Measurements from ENCODE around the gene TTC34.
A peak's percentile ranks its signal among the peaks of the same experiment; 100 is the strongest.

The TTC34 gene

DNA sequence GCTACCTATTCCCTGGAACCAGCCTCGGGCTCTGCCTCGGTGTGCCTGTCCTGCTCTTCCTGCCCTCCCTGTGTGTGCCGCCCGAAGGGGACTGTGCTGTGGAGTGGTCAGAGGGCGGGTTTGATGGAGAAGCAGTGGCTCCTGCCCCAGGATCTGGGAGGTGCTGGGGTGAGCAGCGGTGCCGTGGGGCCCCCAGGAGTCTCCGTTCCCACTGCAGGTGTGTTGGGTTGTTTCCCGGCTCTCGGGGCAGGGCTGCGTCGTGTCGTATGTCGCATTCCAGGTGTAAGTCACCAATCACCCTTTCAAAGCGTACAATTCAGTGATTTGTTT, 32.6 kb upstream of the TTC34 start:
- no peak overlapping the region for H3K4me2 ChIP-seq (ENCODE audit: low read length, poor library complexity, severe bottlenecking)
- no peaks in the 10 kb centered on the region for H3K9me3 ChIP-seq (ENCODE audit: control insufficient read depth, low read length)
- no peak overlapping the region for H2BK15ac ChIP-seq (ENCODE audit: low read depth, poor library complexity, severe bottlenecking)
- no peak overlapping the region for H3K18ac ChIP-seq (ENCODE audit: low read depth in 1 of 2, low read length in 2 of 2)
- H3K14ac ChIP-seq (ENCODE audit: low read length in 2 of 2): no peak overlapping the region
- no peak overlapping the region for H3K4me3 ChIP-seq (ENCODE audit: insufficient read depth in 1 of 2, low read depth in 1 of 2, low read length in 2 of 2)
- no peak overlapping the region for H4K91ac ChIP-seq (ENCODE audit: low read length)
- no peak overlapping the region for H4K8ac ChIP-seq (ENCODE audit: low read length)
- H3K4me1 ChIP-seq (ENCODE audit: control insufficient read depth, insufficient read depth, low read depth, low read length): no peaks in the 10 kb centered on the region
- H2BK5ac ChIP-seq (ENCODE audit: low read depth, low read length, poor library complexity, severe bottlenecking): no peak overlapping the region
- no peaks in the 10 kb centered on the region for H3K36me3 ChIP-seq (ENCODE audit: control insufficient read depth in 1 of 2, insufficient read depth in 2 of 2, low read depth in 1 of 2, low read length in 2 of 2)
- no peak overlapping the region for H3K9ac ChIP-seq (ENCODE audit: low read length)
- H2BK120ac ChIP-seq (ENCODE audit: low read depth, low read length): no peak overlapping the region
- H3K27ac ChIP-seq (ENCODE audit: low read length, poor library complexity, severe bottlenecking): no peak overlapping the region
- no peak overlapping the region for H3K4ac ChIP-seq (ENCODE audit: low read depth in 1 of 2, low read length in 2 of 2)
- no peak overlapping the region for H2AK5ac ChIP-seq (ENCODE audit: low read length, severe bottlenecking)
- DNase-seq: no peak
- 92% methylated on average over 14 of the region's 15 CpGs for WGBS
- no peak overlapping the region for H2BK12ac ChIP-seq (ENCODE audit: low read length in 2 of 2)
- H3K79me1 ChIP-seq (replicated peaks; ENCODE audit: low read length, poor library complexity, severe bottlenecking): no peaks in the 10 kb centered on the region
- H2AFZ ChIP-seq (ENCODE audit: low read depth, low read length): no peak overlapping the region
- no peaks in the 10 kb centered on the region for H3K27me3 ChIP-seq (ENCODE audit: control insufficient read depth in 1 of 2, insufficient read depth in 1 of 2, low read length in 2 of 2)
- no peak overlapping the region for H3K23ac ChIP-seq (ENCODE audit: low read length in 2 of 2)

DNA sequence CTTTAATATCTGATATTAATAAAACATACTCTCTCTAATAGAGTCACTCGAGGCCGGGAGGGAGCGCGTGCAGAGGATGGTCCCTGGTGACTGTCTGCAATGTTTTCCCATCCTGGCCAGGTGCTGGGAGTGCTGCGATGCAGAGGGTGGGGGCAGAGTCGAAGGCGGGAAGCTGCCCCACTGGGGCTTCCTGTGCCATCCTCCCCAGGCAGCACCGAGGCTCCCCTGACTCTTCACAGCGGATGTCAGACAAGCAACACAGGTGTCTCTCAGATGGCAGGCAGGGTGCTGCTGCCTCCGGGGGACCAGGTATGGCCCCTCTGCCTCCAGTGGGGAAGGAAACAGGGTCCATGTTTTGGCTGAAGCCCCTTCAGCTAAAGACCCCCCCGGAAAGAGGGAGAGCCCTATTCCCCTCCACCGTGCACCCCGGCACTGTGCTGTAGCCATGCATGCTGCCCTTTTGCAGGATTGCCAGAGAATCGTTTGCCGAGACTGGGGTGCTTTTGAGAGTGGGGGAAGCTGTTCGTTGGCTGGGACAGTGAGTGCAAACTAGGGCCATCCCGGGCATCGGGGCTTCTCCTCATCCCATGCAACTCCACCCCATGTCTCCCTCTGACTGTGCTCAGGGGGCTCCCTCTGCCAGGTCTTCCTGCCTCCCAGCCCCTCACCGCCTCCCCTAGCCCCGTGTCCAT, 32.1 kb upstream of the TTC34 start:
- Histone ChIP-seq H3K9ac (ENCODE audit: low read length) (no peak overlapping the region), H3K36me3 (ENCODE audit: control insufficient read depth in 1 of 2, insufficient read depth in 2 of 2, low read depth in 1 of 2, low read length in 2 of 2) (no peaks in the 10 kb centered on the region), H3K18ac (ENCODE audit: low read depth in 1 of 2, low read length in 2 of 2) (no peak overlapping the region), H3K23ac (ENCODE audit: low read length in 2 of 2) (no peak overlapping the region), H2BK5ac (ENCODE audit: low read depth, low read length, poor library complexity, severe bottlenecking) (no peak overlapping the region), H3K4me2 (ENCODE audit: low read length, poor library complexity, severe bottlenecking) (no peak overlapping the region), H2AK5ac (ENCODE audit: low read length, severe bottlenecking) (no peak overlapping the region), H4K91ac (ENCODE audit: low read length) (no peak overlapping the region), H3K9me3 (ENCODE audit: control insufficient read depth, low read length) (peaks cover 2% of the 10 kb centered on the region), H3K27ac (ENCODE audit: low read length, poor library complexity, severe bottlenecking) (no peak overlapping the region), H2BK120ac (ENCODE audit: low read depth, low read length) (no peak overlapping the region), H4K8ac (ENCODE audit: low read length) (no peak overlapping the region), H3K14ac (ENCODE audit: low read length in 2 of 2) (no peak overlapping the region), H2BK15ac (ENCODE audit: low read depth, poor library complexity, severe bottlenecking) (no peak overlapping the region), H2AFZ (ENCODE audit: low read depth, low read length) (no peak overlapping the region), H3K79me1 (replicated peaks; ENCODE audit: low read length, poor library complexity, severe bottlenecking) (no peaks in the 10 kb centered on the region), H2BK12ac (ENCODE audit: low read length in 2 of 2) (no peak overlapping the region), H3K27me3 (ENCODE audit: control insufficient read depth in 1 of 2, insufficient read depth in 1 of 2, low read length in 2 of 2) (no peaks in the 10 kb centered on the region), H3K4me3 (ENCODE audit: insufficient read depth in 1 of 2, low read depth in 1 of 2, low read length in 2 of 2) (no peak overlapping the region), H3K4me1 (ENCODE audit: control insufficient read depth, insufficient read depth, low read depth, low read length) (no peaks in the 10 kb centered on the region), H3K4ac (ENCODE audit: low read depth in 1 of 2, low read length in 2 of 2) (no peak overlapping the region)
- DNase-seq: no peak
- WGBS: 83% methylated on average over 18 of the region's 20 CpGs

DNA sequence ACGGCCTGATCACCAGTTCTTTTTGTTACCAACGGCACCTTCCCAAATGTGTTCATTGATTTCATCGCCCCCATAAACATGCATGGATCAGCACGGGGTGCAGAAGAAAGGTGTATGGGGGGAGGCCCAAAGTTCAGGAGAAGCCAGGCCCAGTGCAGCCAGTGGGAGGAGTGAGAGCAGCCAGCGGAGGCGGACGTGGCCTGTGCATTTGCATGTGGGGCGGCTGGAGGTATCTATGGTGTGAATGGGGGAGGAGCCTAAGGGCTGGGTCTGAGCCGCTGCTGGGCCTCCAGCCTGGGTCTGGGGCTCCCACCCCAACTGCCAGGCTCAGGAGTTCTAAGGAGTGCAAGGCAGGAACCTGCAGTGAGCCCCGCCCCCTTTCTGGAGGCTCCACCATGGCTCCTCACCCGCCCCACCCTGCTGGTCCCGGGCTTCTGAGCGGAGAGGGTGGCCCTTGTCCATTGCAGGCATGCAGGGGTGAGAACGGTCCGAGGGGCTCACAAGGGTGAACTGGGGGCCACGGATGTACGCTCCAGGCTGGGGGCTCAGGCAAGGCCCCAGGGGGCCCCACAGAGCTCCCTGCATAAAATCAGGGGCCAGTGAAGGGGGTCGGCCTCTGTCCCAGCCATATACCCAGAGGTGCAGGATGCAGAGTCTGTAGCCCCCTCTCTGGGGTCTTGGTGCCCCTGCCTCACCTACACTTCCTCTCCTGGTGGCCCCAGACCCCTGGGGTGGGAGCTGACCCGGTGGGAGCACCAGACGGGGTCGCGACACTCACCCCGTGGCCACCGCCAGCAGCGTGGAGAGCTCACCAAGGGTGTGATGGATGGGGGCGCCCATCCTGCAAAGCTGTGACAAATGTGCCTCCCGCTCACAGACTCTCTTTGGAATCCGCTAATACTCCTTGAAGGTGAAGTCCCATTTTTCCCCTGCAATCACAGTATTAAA, 31.3 kb upstream of the TTC34 start:
- Histone ChIP-seq H2AK5ac (ENCODE audit: low read length, severe bottlenecking) (no peak overlapping the region), H3K14ac (ENCODE audit: low read length in 2 of 2) (no peak overlapping the region), H2BK15ac (ENCODE audit: low read depth, poor library complexity, severe bottlenecking) (no peak overlapping the region), H2BK5ac (ENCODE audit: low read depth, low read length, poor library complexity, severe bottlenecking) (no peak overlapping the region), H2AFZ (ENCODE audit: low read depth, low read length) (no peak overlapping the region), H3K27ac (ENCODE audit: low read length, poor library complexity, severe bottlenecking) (no peak overlapping the region), H3K4me2 (ENCODE audit: low read length, poor library complexity, severe bottlenecking) (no peak overlapping the region), H3K9ac (ENCODE audit: low read length) (no peak overlapping the region), H2BK120ac (ENCODE audit: low read depth, low read length) (no peak overlapping the region), H3K36me3 (ENCODE audit: control insufficient read depth in 1 of 2, insufficient read depth in 2 of 2, low read depth in 1 of 2, low read length in 2 of 2) (no peaks in the 10 kb centered on the region), H3K4me3 (ENCODE audit: insufficient read depth in 1 of 2, low read depth in 1 of 2, low read length in 2 of 2) (no peak overlapping the region), H3K18ac (ENCODE audit: low read depth in 1 of 2, low read length in 2 of 2) (no peak overlapping the region), H3K27me3 (ENCODE audit: control insufficient read depth in 1 of 2, insufficient read depth in 1 of 2, low read length in 2 of 2) (no peaks in the 10 kb centered on the region), H4K8ac (ENCODE audit: low read length) (no peak overlapping the region), H3K23ac (ENCODE audit: low read length in 2 of 2) (no peak overlapping the region), H2BK12ac (ENCODE audit: low read length in 2 of 2) (no peak overlapping the region), H4K91ac (ENCODE audit: low read length) (no peak overlapping the region), H3K9me3 (ENCODE audit: control insufficient read depth, low read length) (peaks cover 10% of the 10 kb centered on the region), H3K79me1 (replicated peaks; ENCODE audit: low read length, poor library complexity, severe bottlenecking) (no peaks in the 10 kb centered on the region), H3K4me1 (ENCODE audit: control insufficient read depth, insufficient read depth, low read depth, low read length) (no peaks in the 10 kb centered on the region), H3K4ac (ENCODE audit: low read depth in 1 of 2, low read length in 2 of 2) (no peak overlapping the region)
- DNase-seq: no peak
- WGBS: 79% methylated on average over 28 of the region's 28 CpGs

DNA sequence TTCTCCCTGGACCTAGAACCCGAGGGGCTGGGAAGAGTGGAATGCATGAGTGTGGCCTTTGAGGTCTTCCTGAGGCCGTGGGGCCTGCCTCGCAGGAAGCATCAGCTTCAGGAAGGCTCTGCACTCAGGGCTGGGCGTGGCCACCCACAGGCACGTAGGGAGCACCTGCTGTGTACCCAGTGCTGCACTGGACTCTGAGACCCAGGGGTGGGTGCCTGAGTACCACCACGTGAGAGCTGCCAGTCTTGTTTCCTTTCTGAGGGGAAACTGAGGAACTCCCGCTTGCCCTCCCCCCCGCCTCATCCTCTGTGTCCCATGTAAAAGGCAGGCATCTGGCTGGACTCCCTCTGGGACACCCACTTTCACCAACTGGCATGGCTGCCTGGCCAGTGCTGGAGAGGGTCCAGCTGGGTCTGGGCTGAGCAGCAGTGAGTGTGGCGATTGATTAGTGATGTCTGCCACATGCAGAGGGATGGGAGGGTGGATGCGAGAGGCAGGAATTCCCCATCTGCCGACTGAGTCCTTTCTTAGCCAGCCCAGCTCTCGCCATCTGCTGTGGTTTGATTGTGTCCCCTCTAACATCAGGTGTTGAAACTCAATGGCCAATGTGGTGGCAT, 30.2 kb upstream of the TTC34 start:
- DNase-seq: no peak
- 64% methylated on average over 11 of the region's 12 CpGs for WGBS
- H3K4me3 ChIP-seq (ENCODE audit: insufficient read depth in 1 of 2, low read depth in 1 of 2, low read length in 2 of 2): no peak overlapping the region
- no peak overlapping the region for H3K4me2 ChIP-seq (ENCODE audit: low read length, poor library complexity, severe bottlenecking)
- no peak overlapping the region for H3K9ac ChIP-seq (ENCODE audit: low read length)
- H2BK12ac ChIP-seq (ENCODE audit: low read length in 2 of 2): no peak overlapping the region
- no peak overlapping the region for H2BK120ac ChIP-seq (ENCODE audit: low read depth, low read length)
- H3K27ac ChIP-seq (ENCODE audit: low read length, poor library complexity, severe bottlenecking): no peak overlapping the region
- H3K79me1 ChIP-seq (replicated peaks; ENCODE audit: low read length, poor library complexity, severe bottlenecking): no peaks in the 10 kb centered on the region
- H3K23ac ChIP-seq (ENCODE audit: low read length in 2 of 2): no peak overlapping the region
- H3K9me3 ChIP-seq (ENCODE audit: control insufficient read depth, low read length): peaks cover 18% of the 10 kb centered on the region
- H3K4me1 ChIP-seq (ENCODE audit: control insufficient read depth, insufficient read depth, low read depth, low read length): no peaks in the 10 kb centered on the region
- H3K4ac ChIP-seq (ENCODE audit: low read depth in 1 of 2, low read length in 2 of 2): no peak overlapping the region
- peak overlapping the region; percentile 34 for H4K91ac ChIP-seq (ENCODE audit: low read length)
- no peak overlapping the region for H3K14ac ChIP-seq (ENCODE audit: low read length in 2 of 2)
- H2BK15ac ChIP-seq (ENCODE audit: low read depth, poor library complexity, severe bottlenecking): no peak overlapping the region
- H2BK5ac ChIP-seq (ENCODE audit: low read depth, low read length, poor library complexity, severe bottlenecking): no peak overlapping the region
- no peak overlapping the region for H2AK5ac ChIP-seq (ENCODE audit: low read length, severe bottlenecking)
- no peak overlapping the region for H2AFZ ChIP-seq (ENCODE audit: low read depth, low read length)
- no peaks in the 10 kb centered on the region for H3K27me3 ChIP-seq (ENCODE audit: control insufficient read depth in 1 of 2, insufficient read depth in 1 of 2, low read length in 2 of 2)
- no peak overlapping the region for H4K8ac ChIP-seq (ENCODE audit: low read length)
- H3K36me3 ChIP-seq (ENCODE audit: control insufficient read depth in 1 of 2, insufficient read depth in 2 of 2, low read depth in 1 of 2, low read length in 2 of 2): no peaks in the 10 kb centered on the region
- H3K18ac ChIP-seq (ENCODE audit: low read depth in 1 of 2, low read length in 2 of 2): no peak overlapping the region

Measured in mesenchymal stem cell (in vitro differentiated cells and primary cell).